B cell (primary cell): ENCODE measurements around the gene ITLN1.

ENCODE experiments used
- CTCF ChIP-seq: fragments of 200-600 bp; IDR thresholded peaks from one replicate; pipeline ENCODE4 v1.8.0; 2022; ENCODE audit warnings: antibody characterized with exemption, mild to moderate bottlenecking
- EZH2 ChIP-seq: IDR thresholded peaks from 2 replicates; pipeline ENCODE4 v1.6.1; 2012; ENCODE audit warnings: borderline replicate concordance, low read depth, mild to moderate bottlenecking, moderate library complexity, low read length; ENCODE audit not compliant: insufficient read depth, poor library complexity, severe bottlenecking

GRCh38 chr1:160864173-160864572 lies 20.8 kb downstream of the ITLN1 start:
- TF ChIP-seq CTCF (no peak), EZH2 (no peak)
